ENCODE results near the gene GLS2.

GRCh38 chr12:56484566-56484965 lies 3.4 kb downstream of the GLS2 start:
- TF ChIP-seq EP300 (IDR thresholded peaks at IDR 0.05) (no peak), CTCF (IDR thresholded peaks at IDR 0.05) (no peak)
